PFSK-1 (cell line): ENCODE data around the gene BCAS4.

ENCODE experiments used
- POLR2AphosphoS5 ChIP-seq: IDR thresholded peaks from 2 replicates; pipeline ENCODE4 v1.6.1; 2012; ENCODE audit warnings: low read depth, mild to moderate bottlenecking, control low read depth, low read length, moderate library complexity
- SIN3A ChIP-seq: IDR thresholded peaks from 2 replicates; pipeline ENCODE4 v1.6.1; 2012; ENCODE audit warnings: mild to moderate bottlenecking, low read length, moderate library complexity, borderline replicate concordance; ENCODE audit not compliant: insufficient read depth
- TAF1 ChIP-seq: IDR thresholded peaks from 2 replicates; pipeline ENCODE4 v1.6.1; 2012; ENCODE audit warnings: low read length, control low read depth, borderline replicate concordance; ENCODE audit not compliant: insufficient read depth
- TF ChIP-seq, protein P1 (sequence below), 2 experiments: IDR thresholded peaks; 2 replicates each; pipeline versions ENCODE4 v1.6.1 to v1.8.0; 2011 to 2012; ENCODE audit warnings: low read depth in 2 of 2, low read length in 2 of 2, control low read depth in 1 of 2, inconsistent platforms in 1 of 2, mild to moderate bottlenecking in 1 of 2, moderate library complexity in 1 of 2; ENCODE audit not compliant: insufficient read depth in 1 of 2

DNA sequence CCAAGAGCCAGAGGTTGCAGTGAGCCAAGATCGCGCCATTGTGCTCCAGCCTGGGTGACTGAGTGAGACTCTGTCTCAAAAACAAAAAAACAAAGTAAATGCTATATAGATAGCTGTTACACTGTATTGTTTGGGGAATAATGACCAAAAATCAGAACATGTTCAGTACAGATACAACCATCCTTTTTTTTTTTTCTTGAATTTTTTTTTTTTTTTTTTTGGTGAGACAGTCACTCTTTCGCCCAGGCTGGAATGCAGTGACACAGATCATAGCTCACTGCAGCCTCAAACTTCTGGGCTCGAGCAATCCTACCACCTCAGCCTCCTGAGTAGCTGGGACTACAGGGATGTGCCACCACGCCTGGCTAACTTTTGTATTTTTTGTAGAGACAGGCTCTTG lies 63.7 kb downstream of the BCAS4 start:
- TF ChIP-seq, protein P1, sequence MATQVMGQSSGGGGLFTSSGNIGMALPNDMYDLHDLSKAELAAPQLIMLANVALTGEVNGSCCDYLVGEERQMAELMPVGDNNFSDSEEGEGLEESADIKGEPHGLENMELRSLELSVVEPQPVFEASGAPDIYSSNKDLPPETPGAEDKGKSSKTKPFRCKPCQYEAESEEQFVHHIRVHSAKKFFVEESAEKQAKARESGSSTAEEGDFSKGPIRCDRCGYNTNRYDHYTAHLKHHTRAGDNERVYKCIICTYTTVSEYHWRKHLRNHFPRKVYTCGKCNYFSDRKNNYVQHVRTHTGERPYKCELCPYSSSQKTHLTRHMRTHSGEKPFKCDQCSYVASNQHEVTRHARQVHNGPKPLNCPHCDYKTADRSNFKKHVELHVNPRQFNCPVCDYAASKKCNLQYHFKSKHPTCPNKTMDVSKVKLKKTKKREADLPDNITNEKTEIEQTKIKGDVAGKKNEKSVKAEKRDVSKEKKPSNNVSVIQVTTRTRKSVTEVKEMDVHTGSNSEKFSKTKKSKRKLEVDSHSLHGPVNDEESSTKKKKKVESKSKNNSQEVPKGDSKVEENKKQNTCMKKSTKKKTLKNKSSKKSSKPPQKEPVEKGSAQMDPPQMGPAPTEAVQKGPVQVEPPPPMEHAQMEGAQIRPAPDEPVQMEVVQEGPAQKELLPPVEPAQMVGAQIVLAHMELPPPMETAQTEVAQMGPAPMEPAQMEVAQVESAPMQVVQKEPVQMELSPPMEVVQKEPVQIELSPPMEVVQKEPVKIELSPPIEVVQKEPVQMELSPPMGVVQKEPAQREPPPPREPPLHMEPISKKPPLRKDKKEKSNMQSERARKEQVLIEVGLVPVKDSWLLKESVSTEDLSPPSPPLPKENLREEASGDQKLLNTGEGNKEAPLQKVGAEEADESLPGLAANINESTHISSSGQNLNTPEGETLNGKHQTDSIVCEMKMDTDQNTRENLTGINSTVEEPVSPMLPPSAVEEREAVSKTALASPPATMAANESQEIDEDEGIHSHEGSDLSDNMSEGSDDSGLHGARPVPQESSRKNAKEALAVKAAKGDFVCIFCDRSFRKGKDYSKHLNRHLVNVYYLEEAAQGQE (IDR thresholded peaks at IDR 0.05; ENCODE audit: insufficient read depth in 1 of 2, low read depth in 2 of 2, low read length in 2 of 2): no peak
- TF ChIP-seq POLR2AphosphoS5 (no peak), TAF1 (no peak), SIN3A (no peak)
